ENCODE results near the gene STRADA.

The STRADA gene

GRCh38 chr17:63780507-63780906 is 38.9 kb upstream of the STRADA start:
- H3K4me3 ChIP-seq (ENCODE audit: low read depth, low read length), result no peak overlapping the region
- no peak for TF ChIP-seq CTCF (IDR thresholded peaks at IDR 0.05; ENCODE audit: low read depth, low read length)

GRCh38 chr17:63775420-63775819 is 33.8 kb upstream of the STRADA start:
- peak overlapping the region; percentile 95 for H3K4me3 ChIP-seq (ENCODE audit: low read depth, low read length)
- no peak for TF ChIP-seq CTCF (IDR thresholded peaks at IDR 0.05; ENCODE audit: low read depth, low read length)

GRCh38 chr17:63774969-63775265 is 33.3 kb upstream of the STRADA start:
- H3K4me3 ChIP-seq (ENCODE audit: low read depth, low read length), result peak overlapping the region; percentile 95

GRCh38 chr17:63774141-63774968 is 32.8 kb upstream of the STRADA start, which contains the start of gene DDX42:
DDX42 (plus strand) TSS chr17:63774170; CDS start chr17:63787050, 12,880 bp downstream.
- peak within 1 kb of the TSS; percentile 95 for H3K4me3 ChIP-seq (ENCODE audit: low read depth, low read length)
- no peak for TF ChIP-seq CTCF (IDR thresholded peaks at IDR 0.05; ENCODE audit: low read depth, low read length)

More at GRCh38 chr17:63774969-63775265, 33.3 kb upstream of the STRADA start:
- TF ChIP-seq CTCF (IDR thresholded peaks at IDR 0.05; ENCODE audit: low read depth, low read length), result no peak

- peak within 1 kb of the TSS; percentile 95 for H3K4me3 ChIP-seq (ENCODE audit: low read depth, low read length)
- no peak for TF ChIP-seq CTCF (IDR thresholded peaks at IDR 0.05; ENCODE audit: low read depth, low read length)
These were observed 31.9 kb upstream of the STRADA start, which contains the start of gene CCDC47 for GRCh38 chr17:63773272-63774140. CCDC47 (minus strand) TSS chr17:63773597; CDS start chr17:63766175, 7,422 bp downstream.

GRCh38 chr17:63772801-63773271 is 31.2 kb upstream of the STRADA start:
- peak overlapping the region; percentile 95 for H3K4me3 ChIP-seq (ENCODE audit: low read depth, low read length)
- no peak for TF ChIP-seq CTCF (IDR thresholded peaks at IDR 0.05; ENCODE audit: low read depth, low read length)

Data from WI38 (cell line).